Fibroblast of lung (primary cell): Measurements from ENCODE around the gene RRAD.

Experiments used
- CTCF ChIP-seq, 2 donors: IDR thresholded peaks in 1 of 2; conservative IDR thresholded peaks in 1 of 2; 1 replicate in 1 of 2; 2 replicates in 1 of 2; pipeline ENCODE4 v1.5.1; 2011 to 2012; ENCODE audit warnings: low read length in 2 of 2, control low read depth in 1 of 2, inconsistent platforms in 1 of 2, low read depth in 1 of 2, mild to moderate bottlenecking in 1 of 2
- EZH2 ChIP-seq: IDR thresholded peaks from 2 replicates; pipeline ENCODE4 v1.5.1; 2012; ENCODE audit warnings: low read length, control low read depth, mild to moderate bottlenecking; ENCODE audit errors: missing control alignments

DNA sequence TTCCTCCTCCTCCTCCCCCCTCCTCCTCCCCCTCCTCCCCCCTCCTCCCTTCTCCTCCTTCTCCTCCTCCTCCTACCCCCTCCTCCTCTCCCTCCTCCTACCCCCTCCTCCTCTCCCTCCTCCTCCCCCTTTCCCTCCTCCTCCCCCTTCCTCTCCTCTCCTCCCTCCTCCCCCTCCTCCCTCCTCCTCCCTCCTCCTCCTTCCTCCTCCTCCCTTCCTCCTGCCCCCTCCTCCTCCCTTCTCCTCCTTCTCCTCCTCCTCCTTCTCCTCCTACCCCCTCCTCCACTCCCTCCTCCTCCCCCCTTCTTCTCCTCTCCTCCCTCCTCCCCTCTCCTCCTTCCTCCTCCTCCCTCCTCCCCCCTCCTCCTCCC is 51.7 kb downstream of the RRAD start:
- TF ChIP-seq CTCF (conservative IDR thresholded peaks at IDR 0.05 in 1 of 2, IDR thresholded peaks at IDR 0.05 in 1 of 2; ENCODE audit: low read depth in 1 of 2, low read length in 2 of 2) (no peak), EZH2 (no peak)
